PFSK-1 (cell line): ENCODE measurements around the gene PTGER4.

Experiments
- POLR2AphosphoS5 ChIP-seq: IDR thresholded peaks from 2 replicates; pipeline ENCODE4 v1.6.1; 2012; ENCODE audit warnings: low read depth, mild to moderate bottlenecking, control low read depth, low read length, moderate library complexity
- TAF1 ChIP-seq: IDR thresholded peaks from 2 replicates; pipeline ENCODE4 v1.6.1; 2012; ENCODE audit warnings: low read length, control low read depth, borderline replicate concordance; ENCODE audit not compliant: insufficient read depth

DNA sequence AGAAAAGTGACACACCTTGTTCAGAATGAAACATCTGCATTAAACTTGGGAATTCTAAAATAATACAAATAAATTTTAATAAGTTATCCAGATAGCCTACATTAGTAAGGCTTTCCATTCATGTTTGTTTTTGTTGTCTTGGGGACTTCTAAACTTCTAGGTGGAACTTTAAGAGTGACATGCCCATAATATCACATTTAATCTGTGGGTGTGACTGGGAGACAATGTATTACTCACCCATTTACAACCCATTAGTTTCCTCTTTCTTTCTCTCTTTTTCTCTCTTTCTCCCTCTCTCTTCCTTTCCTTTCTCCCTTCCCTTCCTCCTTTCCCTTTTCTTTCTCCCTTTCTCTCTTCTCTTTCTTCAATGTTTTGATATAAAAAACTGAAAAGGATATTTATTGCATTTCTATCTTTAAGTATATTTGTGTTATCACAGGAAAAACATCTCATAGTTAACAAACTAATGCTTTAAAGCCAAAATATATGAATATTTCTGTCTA is 12.5 kb upstream of the PTGER4 start:
- TF ChIP-seq POLR2AphosphoS5 = no peak
- TF ChIP-seq TAF1 = no peak
